B cell (primary cell): Measurements from ENCODE around the gene R3HDM4. TPM values are rescaled to one million over a fixed set of nuclear protein-coding genes. Genes with fewer than 3 reads are reported as not detected.

Experiments
- ATAC-seq: fragments of 200-7000 bp; cut with Tn5 transposase; one replicate; pipeline ENCODE4 v1.10.0; 2021; ENCODE audit warnings: low read depth, mild to moderate bottlenecking, moderate number of reproducible peaks, moderate library complexity
- CTCF ChIA-PET: fragments of 350-600 bp; sonication (Branson Sonifier 250); formaldehyde crosslinking; loops from one replicate; lab custom pipeline; 2021; ENCODE audit warnings: antibody characterized with exemption, inconsistent platforms; lab: Charles Lee
- POLR2A ChIA-PET: fragments of 350-600 bp; sonication (Branson Sonifier 250); formaldehyde crosslinking; loops from one replicate; lab custom pipeline; 2021; ENCODE audit warnings: antibody characterized with exemption; lab: Charles Lee
- DNase-seq: peaks from one replicate; pipeline ENCODE4 v3.0.0; 2013
- H2AFZ ChIP-seq: 2 replicates; pipeline ENCODE4 v1.6.1; 2012; ENCODE audit warnings: mild to moderate bottlenecking, low read depth, low read length; ENCODE audit not compliant: insufficient read depth, poor library complexity, severe bottlenecking
- H3K27ac ChIP-seq, 2 donors: 1 replicate in 1 of 2; 2 replicates in 1 of 2; pipeline ENCODE4 v1.5.1; 2012 to 2013; ENCODE audit warnings: low read length in 2 of 2, mild to moderate bottlenecking in 2 of 2, moderate library complexity in 1 of 2
- H3K27me3 ChIP-seq, 4 experiments: fragments of 200-600 bp in 1 of 4; sonication (generic) in 1 of 4; replicated peaks in 1 of 4; 1 replicate in 2 of 4; 2 replicates in 2 of 4; pipeline versions ENCODE4 v1.6.1 to v1.7.0; 2013 to 2016; ENCODE audit warnings: low read length in 3 of 4, mild to moderate bottlenecking in 2 of 4, mixed read lengths in 1 of 4, moderate library complexity in 1 of 4; ENCODE audit not compliant: insufficient read depth in 4 of 4, control insufficient read depth in 3 of 4; ENCODE audit errors: control extremely low read depth in 1 of 4
- H3K36me3 ChIP-seq, 2 experiments: replicated peaks in 1 of 2; 1 replicate in 1 of 2; 2 replicates in 1 of 2; pipeline versions ENCODE4 v1.6.1 to v1.7.1; 2013; ENCODE audit warnings: low read length in 1 of 2; ENCODE audit not compliant: insufficient read depth in 2 of 2, control insufficient read depth in 1 of 2; ENCODE audit errors: control extremely low read depth in 1 of 2, extremely low read depth in 1 of 2
- H3K4me1 ChIP-seq, 2 donors: fragments of 200-600 bp in 1 of 2; sonication (generic) in 1 of 2; 1 replicate in 1 of 2; 2 replicates in 1 of 2; pipeline versions ENCODE4 v1.5.1 to v1.6.1; 2013 to 2017; ENCODE audit warnings: low read length in 2 of 2; ENCODE audit not compliant: control insufficient read depth in 2 of 2, insufficient read depth in 2 of 2
- H3K4me2 ChIP-seq: replicated peaks from 2 replicates; pipeline ENCODE3; 2012; ENCODE audit warnings: mild to moderate bottlenecking, low read depth, low read length; ENCODE audit not compliant: poor library complexity, severe bottlenecking
- H3K4me3 ChIP-seq, 5 experiments: fragments of 200-600 bp in 1 of 5; sonication (generic) in 1 of 5; 1 replicate in 3 of 5; 2 replicates in 2 of 5; pipeline versions ENCODE4 v1.5.1 to v1.7.0; 2011 to 2016; ENCODE audit warnings: low read length in 4 of 5, mild to moderate bottlenecking in 4 of 5, low read depth in 2 of 5, control low read depth in 1 of 5, moderate library complexity in 1 of 5; ENCODE audit not compliant: insufficient read depth in 1 of 5; ENCODE audit errors: control extremely low read depth in 1 of 5, extremely low read depth in 1 of 5
- H3K79me2 ChIP-seq: fragments of 200-600 bp; sonication (generic); one replicate; pipeline ENCODE4 v1.6.0; 2016; ENCODE audit warnings: low read length; ENCODE audit not compliant: control insufficient read depth, insufficient read depth
- H3K9ac ChIP-seq: fragments of 200-600 bp; sonication (generic); 2 replicates; pipeline ENCODE4 v1.6.1; 2017; ENCODE audit warnings: mild to moderate bottlenecking, low read length, moderate library complexity
- H3K9me3 ChIP-seq, 3 donors: one replicate each; pipeline versions ENCODE4 v1.6.1 to v1.7.1; 2013; ENCODE audit warnings: low read length in 2 of 3; ENCODE audit not compliant: control insufficient read depth in 2 of 3, insufficient read depth in 1 of 3; ENCODE audit errors: control extremely low read depth in 1 of 3
- H4K20me1 ChIP-seq: 2 replicates; pipeline ENCODE4 v1.6.0; 2012; ENCODE audit warnings: mild to moderate bottlenecking, low read length; ENCODE audit not compliant: insufficient read depth, control insufficient read depth, poor library complexity, severe bottlenecking
- H3K27ac Mint-ChIP-seq: one replicate; pipeline ENCODE4 v1.8.0; 2021; ENCODE audit warnings: mixed read lengths
- H3K27me3 Mint-ChIP-seq: one replicate; pipeline ENCODE4 v1.8.0; 2021; ENCODE audit warnings: mixed read lengths
- H3K4me1 Mint-ChIP-seq: one replicate; pipeline ENCODE4 v1.8.0; 2021; ENCODE audit warnings: mixed read lengths
- H3K4me3 Mint-ChIP-seq: one replicate; pipeline ENCODE4 v1.8.0; 2021; ENCODE audit warnings: mixed read lengths
- H3K9me3 Mint-ChIP-seq: one replicate; pipeline ENCODE4 v1.8.0; 2022; ENCODE audit warnings: mixed read lengths; ENCODE audit not compliant: insufficient read depth
- CTCF ChIP-seq: fragments of 200-600 bp; IDR thresholded peaks from one replicate; pipeline ENCODE4 v1.8.0; 2022; ENCODE audit warnings: antibody characterized with exemption, mild to moderate bottlenecking
- EZH2 ChIP-seq: IDR thresholded peaks from 2 replicates; pipeline ENCODE4 v1.6.1; 2012; ENCODE audit warnings: borderline replicate concordance, low read depth, mild to moderate bottlenecking, moderate library complexity, low read length; ENCODE audit not compliant: insufficient read depth, poor library complexity, severe bottlenecking
- WGBS: methylation state at CpG from one replicate; pipeline ENCODE4 v1.1.5; 2013; ENCODE audit warnings: missing lambda C conversion rate; ENCODE audit not compliant: insufficient coverage; 5-methylcytosine and 5-hydroxymethylcytosine counted together
- intact Hi-C: fragments of 100-400 bp; cut with micrococcal nuclease; formaldehyde crosslinking; loops from one replicate; pipeline ENCODE4 v1.10.0; 2022
- polyA plus RNA-seq: library from polyadenylated mRNA; depleted of rRNA; stranded (reverse); fragments of >200 nt; gene quantifications from 2 replicates; pipeline ENCODE4 v1.2.3, GENCODE V29; 2012
- total RNA-seq, 2 donors: library from RNA; stranded (reverse); fragments of 120-200 nt in 1 of 2; gene quantifications; 1 replicate in 1 of 2; 2 replicates in 1 of 2; pipeline versions ENCODE4 v1.2.3 to v1.2.4, GENCODE V29; 2013 to 2022

R3HDM4 gene
- total and polyA plus RNA-seq, 2 donors (not counting 1 experiment from before 2014, with no cell fraction given), result 168 to 176 TPM

DNA sequence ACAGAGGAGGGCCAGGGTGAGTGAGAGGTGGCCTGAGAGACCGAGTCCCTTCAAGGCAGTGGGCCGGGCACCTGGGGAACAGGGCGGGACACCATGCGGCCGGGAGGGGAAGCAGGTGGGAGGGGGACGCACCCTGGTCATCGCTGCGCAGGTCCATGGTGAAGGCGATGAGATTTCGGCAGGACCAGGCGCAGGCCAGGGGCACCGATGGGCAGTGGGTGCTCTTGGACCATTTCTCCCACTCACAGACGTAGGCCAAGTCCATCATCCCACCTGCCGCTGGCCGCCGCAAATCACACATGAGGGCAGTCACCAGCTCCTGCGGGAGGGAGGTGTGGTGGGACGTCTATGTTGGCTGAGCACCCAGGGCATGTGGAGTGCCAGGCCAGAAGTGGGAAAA is 22.2 kb downstream of the R3HDM4 start:
- Histone ChIP-seq H3K4me1 (peaks cover 5 to 38% of the 10 kb centered on the region in 2 donors), H3K27me3 (no peaks in the 10 kb centered on the region), H3K36me3 (peaks cover 0 to 31% of the 10 kb centered on the region in 2 experiments), H3K4me3 (no peak overlapping the region), H3K9ac (no peak overlapping the region), H2AFZ (no peak overlapping the region), H3K4me2 (no peak overlapping the region), H4K20me1 (peaks cover 24% of the 10 kb centered on the region), H3K9me3 (no peaks in the 10 kb centered on the region), H3K27ac (no peak overlapping the region), H3K79me2 (peaks cover 35% of the 10 kb centered on the region)
- H3K9me3 Mint-ChIP-seq, result no peaks in the 10 kb centered on the region
- H3K4me3 Mint-ChIP-seq, result peak overlapping the region; percentile 73
- H3K27me3 Mint-ChIP-seq, result no peaks in the 10 kb centered on the region
- no peak for DNase-seq
- ChIA-PET POLR2A (interaction anchor here (0.6 kb wide), 1 partner anchor 15 kb away, joined by 4 read pairs; no protein-coding TSS in a partner anchor), CTCF (no interaction called here)
- TF ChIP-seq EZH2 (no peak), CTCF (no peak)
- peak overlapping the region; percentile 59 for H3K27ac Mint-ChIP-seq
- no peak for ATAC-seq
- intact Hi-C loops, result no loop called here
- H3K4me1 Mint-ChIP-seq, result peaks cover 17% of the 10 kb centered on the region
- over 99% methylated on average over 17 of the region's 18 CpGs for WGBS

DNA sequence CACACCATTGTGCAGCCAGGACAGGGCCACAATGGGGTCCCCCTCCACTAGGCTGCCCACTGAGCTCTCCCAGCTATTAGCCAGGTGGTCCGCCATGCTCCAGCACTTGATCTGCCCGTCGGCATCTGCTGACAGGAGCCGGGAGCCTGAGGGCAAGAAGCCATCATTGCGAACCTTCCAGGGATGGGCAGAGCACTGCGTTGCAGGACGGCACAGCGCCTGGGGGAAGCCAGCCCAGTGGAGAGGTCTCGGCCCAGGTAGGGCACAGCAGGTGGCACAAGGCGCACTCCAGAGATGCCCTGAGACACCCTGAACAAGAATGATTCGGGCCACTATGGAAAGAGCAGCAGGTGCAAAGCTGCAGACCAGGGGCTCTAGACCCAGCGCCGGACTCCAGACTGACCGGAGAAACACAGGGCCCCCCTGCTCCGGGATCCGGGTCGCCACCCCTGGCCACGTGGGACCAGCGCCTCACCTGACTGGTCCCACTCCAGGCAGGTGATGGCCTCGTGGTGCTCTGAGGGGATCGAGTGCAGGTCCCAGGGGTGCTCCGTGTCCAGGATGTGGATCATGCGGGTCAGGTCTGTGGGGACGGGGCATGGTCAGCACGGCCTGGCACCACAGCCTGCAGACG is 23.2 kb downstream of the R3HDM4 start:
- Histone ChIP-seq H3K27ac (no peak overlapping the region), H3K4me3 (no peak overlapping the region), H3K9me3 (no peaks in the 10 kb centered on the region), H3K36me3 (peaks cover 0 to 40% of the 10 kb centered on the region in 2 experiments), H4K20me1 (peaks cover 26% of the 10 kb centered on the region), H2AFZ (no peak overlapping the region), H3K27me3 (no peaks in the 10 kb centered on the region), H3K4me1 (peaks cover 5 to 38% of the 10 kb centered on the region in 2 donors), H3K79me2 (peaks cover 44% of the 10 kb centered on the region), H3K9ac (no peak overlapping the region), H3K4me2 (no peak overlapping the region)
- ATAC-seq (no peak), DNase-seq (no peak)
- 96% methylated on average over 26 of the region's 26 CpGs for WGBS
- intact Hi-C loops, result no loop called here
- Mint-ChIP-seq H3K27ac (peak overlapping the region; percentile 56), H3K4me1 (peaks cover 14% of the 10 kb centered on the region), H3K27me3 (no peaks in the 10 kb centered on the region), H3K4me3 (peak overlapping the region; percentile 66), H3K9me3 (no peaks in the 10 kb centered on the region)
- ChIA-PET CTCF (no interaction called here), POLR2A (no interaction called here)
- TF ChIP-seq CTCF (no peak), EZH2 (no peak)
